EL (cell line): ENCODE results near the gene NKAIN2.

ENCODE experiments used
- DNase-seq: peaks from one replicate; pipeline ENCODE4 v3.0.0-alpha.2; 2016

NKAIN2 gene

DNA sequence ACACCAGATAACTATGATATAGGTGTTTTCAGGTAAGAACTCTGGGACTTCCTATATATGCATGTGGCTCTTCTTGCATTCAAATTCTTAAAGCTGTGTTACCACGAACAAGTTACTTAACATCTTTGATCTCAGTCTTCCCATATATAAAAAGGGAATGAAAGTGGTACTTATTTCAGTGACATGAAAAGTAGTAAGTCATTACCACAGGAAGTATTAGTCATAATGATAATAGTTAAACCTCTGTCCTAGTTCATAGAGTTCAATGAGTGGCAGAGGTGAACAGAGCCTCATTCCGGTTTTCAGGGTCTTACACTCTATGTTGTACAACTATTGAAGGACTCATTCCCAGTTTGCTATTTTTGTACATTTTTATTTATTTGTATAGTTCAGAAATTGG lies 237.0 kb downstream of the NKAIN2 start:
- DNase-seq: no peak

DNA sequence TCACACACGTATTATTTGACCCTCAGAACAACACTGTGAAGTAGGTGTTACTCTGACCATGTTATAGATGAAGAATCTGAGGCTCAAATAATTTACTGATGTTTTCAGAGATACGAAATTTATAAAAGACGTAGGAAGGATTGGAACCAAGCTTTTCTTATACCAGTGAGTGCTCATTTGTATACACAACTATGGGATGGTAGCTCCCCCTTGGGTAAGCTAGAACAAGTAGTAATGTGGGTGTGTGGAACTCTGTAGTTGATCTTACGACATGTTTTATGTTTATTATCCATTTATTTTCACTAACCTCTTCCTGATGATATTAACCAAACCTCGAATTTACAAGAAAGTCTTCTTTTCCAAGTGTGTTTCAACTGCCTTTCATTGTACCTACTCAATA lies 248.5 kb downstream of the NKAIN2 start:
- no peak for DNase-seq

DNA sequence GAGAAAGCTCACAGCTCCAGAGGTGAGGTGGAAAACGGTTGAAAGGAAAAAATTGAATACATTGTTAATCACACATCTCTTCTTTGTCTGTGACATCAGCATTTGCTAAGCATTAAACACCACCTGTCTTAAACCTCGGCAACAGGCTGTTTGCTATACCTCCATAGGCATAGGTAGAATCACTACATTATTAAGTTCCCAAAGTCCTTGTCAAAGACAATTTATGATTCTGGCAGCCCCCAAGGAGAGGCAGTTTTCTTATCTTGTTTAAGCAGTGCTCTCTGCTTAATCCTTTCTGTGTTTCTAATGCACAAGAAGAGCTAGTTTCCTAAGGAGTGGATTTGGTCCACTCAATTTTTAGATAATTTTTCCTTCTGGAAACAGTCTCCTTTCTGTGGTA lies 249.7 kb downstream of the NKAIN2 start:
- DNase-seq: no peak

DNA sequence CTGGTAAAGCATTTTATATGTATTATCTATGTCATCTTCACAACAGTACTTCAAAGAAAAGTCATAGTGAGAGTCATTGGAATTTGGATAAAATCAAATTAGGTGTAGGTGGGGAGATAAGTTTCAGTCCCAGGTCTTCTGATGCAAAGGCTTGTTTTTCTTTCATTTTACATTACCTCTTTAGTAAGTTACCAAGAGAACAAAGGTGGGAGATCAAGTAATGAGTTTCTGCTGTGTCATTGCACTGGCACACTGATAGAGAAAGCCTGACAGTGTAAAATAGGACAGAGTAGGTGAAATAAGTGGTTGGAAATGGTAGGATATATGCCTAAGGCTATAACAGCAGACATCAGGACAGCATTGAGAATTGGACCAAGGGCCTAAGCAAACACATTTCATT lies 250.4 kb downstream of the NKAIN2 start:
- DNase-seq: no peak

DNA sequence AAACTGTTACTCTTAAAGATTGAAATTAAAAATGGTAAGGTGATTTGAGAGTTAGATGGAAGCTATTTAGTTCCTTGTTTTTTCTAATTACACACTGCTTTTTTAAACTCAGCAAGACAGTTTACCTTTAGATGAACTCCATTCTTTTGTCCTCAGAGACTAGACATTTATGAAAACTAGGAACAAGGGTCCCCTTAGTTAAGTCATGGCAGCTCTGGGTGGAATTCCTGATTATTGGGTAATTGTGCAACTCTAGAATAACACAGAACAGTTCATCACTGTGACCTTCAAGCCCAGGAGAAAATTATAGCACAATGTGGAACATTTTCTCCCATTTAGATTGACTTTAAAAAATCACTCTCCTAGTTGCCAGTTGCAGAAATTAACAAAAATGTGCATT lies 251.7 kb downstream of the NKAIN2 start:
- DNase-seq: no peak

DNA sequence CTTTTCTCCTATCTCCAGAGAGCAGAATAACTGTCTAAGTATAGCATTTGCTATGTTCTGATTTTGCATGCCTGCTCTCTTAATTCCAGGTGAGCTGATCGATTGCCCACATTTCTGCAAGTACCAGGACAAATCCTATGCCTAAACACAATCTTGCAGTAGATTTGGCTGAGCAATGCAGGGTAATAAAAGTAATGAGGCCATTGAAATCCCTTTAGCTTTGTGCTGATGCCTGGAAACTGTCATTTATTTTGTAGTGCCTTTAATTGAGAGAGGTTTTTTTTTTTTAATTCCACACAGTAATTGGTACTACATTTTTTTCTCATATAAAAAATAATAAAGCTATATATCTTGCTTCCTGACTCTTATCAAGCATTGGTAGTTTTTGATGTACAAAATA lies 252.3 kb downstream of the NKAIN2 start:
- DNase-seq: no peak

DNA sequence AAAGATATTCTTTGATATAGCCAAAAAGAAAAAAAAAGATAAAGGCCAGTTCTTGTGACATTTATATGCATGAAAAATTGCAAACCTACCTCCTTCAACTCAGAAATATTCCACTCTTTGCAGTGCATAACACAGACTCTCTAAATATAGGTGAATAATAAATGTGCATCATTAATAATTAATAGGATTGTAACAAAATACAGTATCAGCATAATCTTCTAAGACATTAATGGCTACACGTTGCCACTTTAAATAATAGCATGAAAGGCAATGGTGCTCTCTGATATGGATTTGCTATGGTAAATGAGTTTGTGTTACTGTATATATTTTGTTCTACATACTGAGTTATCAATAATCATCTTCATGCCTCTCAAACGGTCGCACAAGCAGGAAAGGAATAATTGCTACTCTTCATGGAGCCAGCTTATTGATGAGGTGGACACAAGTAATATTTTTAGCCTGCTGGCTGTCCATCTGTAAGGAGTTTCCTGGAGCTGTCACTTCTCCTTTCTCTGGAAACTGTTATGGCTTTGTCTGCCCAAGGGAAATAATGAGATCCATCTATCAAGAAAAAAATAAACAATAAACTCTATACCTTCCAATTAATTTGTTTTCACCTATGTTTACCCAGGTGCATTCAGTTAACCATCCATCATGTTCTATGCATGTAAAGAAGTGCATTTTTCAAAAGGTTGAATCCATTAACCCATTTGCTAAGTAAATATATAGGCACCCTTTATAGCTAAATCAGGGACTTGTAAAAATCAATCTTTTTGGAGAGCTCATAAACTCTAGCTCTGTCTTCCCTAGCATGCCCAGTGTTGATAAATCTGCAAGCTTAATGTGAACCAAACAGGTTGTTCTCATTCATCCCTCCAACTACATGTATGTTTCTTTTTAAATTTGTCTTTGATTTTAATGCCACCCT lies 253.0 kb downstream of the NKAIN2 start:
- no peak for DNase-seq

DNA sequence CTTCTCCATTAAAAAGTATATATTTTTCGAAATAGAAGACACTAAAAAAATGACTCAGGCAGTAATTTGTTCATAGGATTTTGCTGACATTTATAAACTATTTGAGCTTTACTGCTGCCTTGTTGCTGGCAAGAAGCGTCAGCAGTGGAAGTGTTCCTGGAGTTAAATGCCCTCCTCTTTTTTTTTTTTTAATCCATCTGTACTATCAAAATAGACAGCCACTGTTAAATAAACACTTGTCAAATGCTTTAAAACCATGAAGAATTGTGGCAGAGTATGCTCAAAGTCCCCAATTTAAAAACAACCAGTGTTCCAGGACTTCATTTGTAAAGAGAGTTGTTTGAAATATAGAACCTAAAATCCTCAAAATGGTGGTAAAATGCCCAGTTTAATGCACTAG lies 253.8 kb downstream of the NKAIN2 start:
- no peak for DNase-seq

DNA sequence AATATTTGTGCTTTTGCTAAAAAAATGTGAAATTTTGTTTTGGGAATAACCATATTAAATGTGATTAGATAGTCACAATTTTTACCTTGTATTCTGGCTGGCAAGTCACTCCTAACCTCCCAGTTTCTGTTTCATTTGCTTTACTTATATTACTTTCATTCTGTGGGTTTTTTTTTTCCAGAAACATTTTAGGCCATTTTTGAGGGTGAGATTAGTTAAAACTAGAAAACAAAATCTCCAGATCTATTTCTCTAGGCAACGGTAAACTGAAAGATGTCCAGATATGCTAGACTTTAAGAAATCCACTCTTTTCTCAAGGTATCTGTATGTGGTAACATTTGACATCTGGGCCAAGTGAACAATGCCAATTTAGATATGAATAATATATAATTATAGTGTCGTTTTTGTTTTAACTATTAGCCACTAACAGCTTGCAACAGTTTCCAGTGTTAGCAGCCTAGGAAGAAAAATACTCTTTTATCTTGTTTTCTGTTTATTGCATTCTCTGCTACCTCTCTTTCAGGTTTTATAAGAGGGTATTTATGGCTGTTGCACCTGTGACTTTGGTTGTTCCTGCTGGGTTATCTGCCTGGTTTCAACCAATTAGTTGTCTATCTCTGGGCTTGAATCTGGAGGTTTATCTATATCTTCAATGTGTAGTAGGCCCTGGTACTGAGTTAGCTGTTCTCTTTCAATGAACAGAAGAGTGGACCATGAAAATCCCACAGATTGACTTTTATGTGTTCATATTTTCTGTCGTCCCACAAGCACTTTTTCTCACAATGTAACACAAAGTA lies 260.9 kb downstream of the NKAIN2 start:
- no peak for DNase-seq

DNA sequence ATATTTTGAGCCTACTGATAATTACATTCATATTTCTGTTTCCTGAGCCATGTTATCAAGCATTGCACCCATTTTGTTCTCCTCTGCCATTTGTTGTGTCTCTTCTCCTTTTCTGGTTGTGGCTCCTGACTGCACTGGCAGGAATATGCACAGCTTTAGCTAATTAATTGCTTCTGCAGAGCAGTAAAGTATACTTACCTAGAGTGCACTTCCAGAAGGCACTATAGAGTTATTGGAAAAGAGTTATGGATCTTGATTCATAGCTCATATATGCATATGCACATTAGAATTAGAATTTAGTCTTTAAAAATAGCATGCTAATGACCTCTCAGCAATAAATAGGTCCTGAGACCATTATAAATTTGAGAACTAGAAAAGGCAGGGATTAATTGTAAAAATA lies 262.6 kb downstream of the NKAIN2 start:
- no peak for DNase-seq

DNA sequence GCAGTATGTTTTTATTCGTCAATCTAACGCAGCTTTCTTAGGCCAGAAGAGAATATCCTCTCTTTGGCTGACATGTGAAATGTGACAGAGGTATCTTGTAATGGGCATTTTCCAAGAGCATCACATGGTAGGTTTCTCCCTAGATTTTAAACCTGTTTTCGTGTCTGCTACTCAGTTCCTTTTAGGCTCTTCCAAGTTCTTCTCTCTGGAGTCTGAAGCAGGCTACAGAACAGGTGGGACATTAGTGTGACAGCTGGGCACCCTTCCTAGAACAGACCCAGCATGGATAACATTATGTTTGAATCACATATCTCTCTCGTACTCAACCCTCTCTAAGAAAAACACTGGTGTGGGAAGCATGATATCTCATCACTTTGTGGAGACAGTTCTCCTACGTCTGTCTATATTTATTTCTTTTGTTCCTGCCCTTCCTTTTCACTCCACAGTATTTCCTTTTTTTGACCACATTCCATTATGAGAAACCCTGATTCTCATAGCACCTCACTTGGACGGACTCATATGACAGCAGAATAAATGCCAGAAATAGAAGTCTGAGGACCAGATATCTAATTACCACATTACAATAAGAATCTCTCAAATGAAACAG lies 263.4 kb downstream of the NKAIN2 start:
- no peak for DNase-seq

DNA sequence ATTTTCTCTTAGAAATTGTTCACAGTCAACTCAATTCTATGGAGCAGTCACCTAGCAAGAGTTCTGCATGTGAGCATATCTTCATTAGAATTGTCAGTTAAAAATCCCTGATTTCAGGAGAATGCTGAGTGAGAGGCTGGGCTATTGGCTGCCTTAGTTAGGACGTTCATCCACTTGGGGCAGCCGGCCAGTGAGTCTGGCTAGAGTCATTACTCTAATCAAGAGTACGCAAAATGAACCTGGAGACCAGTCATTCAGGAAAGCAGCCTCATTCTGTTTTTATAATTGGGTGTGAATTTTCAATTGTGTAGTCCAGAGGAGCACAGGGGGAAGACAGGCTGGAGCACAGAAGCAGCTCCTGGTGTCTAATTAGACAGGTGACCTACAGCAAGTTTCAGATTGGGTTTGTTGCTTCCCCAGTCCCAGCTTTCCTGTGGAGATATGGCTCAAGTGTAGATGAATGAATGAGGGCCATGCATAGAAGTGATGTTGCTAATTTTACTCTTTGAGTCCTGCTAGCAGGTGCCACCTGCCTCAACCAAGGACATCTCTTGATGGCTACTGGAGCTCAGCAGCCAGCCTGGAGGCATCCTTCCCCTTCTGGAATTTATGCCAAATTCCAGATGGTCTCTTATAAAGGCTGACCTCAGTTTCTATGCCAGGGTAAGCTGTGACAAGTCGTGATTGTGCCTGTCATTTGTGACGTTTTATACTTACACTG lies 265.7 kb downstream of the NKAIN2 start:
- no peak for DNase-seq

DNA sequence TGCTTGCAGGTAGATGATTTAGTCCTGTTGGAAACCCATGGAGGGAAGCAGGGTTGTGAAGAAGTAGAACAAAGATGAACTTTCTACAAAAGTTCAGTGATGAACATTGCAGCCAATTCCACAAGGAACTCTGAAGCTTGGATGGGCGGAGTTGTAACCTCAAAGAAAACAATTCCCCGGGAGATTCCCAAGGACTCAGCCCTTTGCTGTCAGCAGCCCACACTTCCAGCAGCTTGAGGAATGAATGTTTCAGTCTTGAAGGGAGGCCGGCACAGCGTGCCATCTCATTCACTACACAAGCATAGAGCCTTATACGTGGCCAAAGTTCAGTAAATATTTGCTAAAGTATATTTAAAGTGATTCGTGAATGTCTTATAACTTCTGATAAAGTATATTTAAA lies 269.4 kb downstream of the NKAIN2 start:
- DNase-seq: no peak

DNA sequence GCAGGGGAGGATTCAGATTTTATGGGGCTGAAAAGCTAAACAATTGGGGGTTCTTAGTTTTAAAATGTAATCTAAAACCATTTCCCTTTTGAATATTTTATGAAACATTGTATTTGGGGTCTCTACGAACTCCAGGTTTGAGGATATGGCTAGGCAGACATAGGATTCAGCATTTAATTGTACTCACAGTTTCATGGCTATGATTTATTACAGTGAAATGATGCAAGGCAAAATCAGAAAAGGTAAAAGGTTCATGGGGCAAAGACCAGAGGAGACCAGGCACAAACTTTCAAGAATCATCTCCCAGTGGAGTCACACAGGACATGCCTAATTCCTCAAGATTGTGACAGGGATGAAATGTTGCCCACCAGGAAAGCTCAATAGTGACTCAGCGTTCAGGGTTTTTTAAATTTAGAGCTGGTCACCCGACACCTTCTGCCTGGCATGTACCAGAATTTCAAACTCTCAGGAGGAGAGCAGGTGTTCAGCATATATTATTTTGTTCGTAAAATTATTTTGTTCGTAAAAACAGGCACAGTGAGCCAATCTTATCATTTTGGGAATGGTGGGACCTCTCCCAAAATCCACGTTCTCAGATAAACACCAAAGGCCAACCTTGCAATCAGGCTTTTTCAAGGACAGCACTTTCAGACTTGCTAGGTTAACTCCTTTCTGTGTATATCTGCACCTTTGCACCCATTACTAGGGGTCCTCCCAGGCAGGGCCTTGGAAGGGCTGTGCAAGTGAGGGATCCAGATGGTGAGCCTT lies 270.3 kb downstream of the NKAIN2 start:
- DNase-seq: no peak

DNA sequence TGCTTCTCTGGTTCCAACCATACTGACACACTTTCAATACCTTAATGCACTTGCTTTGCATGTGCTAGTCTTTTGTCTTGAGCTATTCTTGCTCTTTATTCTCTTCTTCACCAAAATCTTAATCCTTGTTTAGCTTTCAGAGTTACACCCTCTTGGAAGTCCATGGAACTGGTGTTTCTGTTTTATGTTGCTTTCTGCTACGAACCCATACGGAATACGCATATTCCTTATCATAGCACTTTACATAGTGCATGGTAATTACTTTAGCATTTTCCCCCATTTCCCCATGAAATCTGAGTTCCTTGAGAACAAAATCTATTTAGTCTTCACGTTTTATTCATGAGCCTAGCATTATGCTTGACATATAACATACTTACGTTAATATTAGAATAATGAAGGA lies 270.9 kb downstream of the NKAIN2 start:
- DNase-seq: no peak

DNA sequence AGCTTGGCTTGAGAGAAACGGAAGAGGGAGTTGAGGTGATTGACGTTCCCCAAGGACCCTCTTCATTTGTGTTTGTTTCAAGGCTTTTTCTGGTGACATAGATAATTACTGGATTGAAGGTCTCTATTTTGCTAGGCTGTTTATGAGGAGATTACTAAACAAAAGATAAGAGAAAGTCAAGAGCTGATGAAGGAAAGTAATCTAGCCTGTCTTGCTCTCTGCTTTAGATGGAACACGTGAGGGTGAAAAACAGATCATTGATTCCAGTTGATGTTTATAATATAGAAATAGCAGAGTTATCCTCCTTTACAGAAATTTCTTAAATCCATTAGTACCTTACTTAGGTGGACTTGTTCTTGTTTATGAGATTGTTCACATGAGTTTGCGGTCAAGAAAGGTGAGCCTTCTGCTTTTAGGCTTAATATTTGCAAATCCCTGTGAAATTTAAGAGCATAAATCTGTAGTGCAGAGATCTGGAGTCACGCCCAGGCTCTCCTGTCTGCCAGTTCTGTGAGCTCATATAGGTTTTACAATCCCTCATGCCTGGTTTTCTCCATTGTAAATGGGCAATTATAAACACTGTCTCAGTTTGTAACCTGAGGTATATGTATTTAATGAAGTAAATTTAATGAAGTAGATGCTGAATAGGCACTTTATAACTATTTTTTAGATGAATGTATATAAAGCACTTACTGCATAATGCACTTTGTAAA lies 272.8 kb downstream of the NKAIN2 start:
- DNase-seq: no peak

DNA sequence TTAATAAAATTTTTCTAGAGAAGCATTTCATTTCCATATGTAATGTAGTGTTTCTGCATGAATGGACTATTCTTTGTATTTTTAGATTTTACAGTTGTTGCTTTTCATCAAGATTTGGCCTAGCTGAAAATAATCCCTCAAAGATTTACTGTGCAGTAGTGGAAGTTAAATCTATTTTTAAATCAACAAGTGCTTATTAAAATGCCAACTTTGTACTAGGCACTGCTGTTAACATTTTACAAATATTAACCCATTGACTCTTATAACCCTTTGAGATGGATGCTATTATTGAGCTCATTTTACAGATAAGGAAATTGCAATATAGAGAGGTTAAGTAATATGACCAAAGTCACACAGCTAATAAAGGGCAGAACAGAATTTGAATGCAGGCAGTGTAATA lies 274.5 kb downstream of the NKAIN2 start:
- no peak for DNase-seq

DNA sequence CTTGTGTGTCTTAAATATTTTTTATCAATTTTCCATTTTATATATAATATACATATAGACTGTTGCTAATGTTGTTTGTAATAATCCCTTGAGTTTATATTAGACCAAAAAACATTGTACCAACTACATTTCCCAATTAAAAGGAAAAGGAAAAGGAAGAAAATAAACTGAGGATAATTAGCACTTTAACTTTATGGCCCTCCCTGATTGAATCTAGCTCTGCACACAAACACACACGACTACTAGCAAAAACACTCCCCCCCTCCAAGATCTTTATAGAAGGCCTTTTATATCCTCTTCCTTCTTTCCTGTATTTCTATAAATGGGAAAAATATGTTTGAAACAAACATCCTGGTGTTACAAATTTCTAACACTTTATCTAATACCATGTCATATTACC lies 276.8 kb downstream of the NKAIN2 start:
- DNase-seq: no peak

DNA sequence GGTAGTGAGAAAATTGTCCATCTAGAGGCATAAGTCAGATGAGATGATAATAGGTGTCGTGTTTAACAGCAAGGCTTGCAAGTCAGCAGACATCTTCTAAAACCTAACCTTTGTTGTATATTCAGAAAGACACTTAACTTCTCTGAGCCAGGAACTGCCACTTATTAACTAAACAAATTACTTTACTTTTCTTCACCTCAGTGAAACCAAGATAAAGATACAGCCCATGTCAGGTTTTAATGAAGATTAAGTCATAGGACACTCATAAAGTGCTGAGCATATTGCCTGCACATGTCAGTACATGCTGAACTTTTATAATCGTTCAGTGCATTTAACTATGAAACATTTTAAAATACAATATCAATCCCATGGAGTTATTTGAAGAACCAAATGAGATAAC lies 286.8 kb downstream of the NKAIN2 start:
- no peak for DNase-seq

DNA sequence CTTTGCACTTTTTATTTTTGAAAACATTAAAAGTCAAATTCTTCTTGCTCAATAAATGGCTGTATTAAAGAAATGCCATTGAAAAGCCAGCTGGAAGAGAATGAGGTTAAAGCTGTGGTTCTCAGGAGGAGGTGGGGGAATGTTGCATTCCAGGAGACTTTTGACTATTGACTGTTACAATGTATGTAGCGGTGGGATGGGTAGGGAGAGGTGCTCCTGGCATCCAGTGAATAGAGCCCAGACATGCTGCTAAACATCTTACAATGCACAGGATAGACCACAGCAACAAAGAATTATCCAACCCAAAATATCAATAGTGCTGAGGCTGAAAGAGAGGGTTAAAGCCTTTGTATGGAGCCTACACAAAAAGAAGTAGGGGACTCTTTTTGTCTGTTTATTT lies 295.9 kb downstream of the NKAIN2 start:
- DNase-seq: no peak

DNA sequence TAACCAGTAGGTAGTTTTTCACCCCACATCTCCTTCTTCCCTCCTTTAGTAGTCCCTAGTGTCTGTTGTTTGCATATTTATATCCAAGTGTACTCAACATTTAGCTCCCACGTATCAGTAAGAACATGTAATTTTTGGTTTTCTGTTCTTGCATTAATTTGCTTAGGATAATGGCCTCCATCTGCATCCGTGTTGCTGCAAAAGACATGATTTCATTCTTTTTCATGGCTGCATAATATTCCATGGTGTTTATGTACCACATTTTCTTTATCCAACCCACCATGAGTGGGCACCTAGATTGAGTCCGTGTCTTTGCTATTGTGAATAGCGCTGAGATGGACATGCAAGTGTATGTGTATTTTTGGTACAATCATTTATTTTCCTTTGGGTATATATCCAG lies 306.8 kb downstream of the NKAIN2 start:
- no peak for DNase-seq

DNA sequence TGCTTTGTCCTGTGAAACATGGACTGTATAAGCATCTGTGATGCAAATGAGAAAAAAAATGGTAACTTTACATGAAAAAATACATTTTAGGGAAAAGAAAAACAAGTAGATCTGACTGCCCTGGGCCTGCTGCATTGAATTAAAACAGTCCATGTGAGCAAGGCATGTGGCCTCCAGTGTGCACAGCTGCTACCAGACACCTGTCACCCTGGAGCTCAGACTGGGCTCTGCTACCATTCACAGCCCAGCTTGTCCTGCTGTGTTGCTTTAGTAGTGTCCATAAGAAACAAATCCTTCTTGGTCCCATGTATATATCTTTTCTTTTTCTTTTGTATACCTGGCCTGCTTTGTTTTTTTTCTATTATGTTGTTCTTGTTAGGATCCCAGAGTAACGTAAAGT lies 315.9 kb downstream of the NKAIN2 start:
- no peak for DNase-seq
